Measurements from ENCODE around the gene C19orf44. TPM values are rescaled to one million over a fixed set of nuclear protein-coding genes. Genes with fewer than 3 reads are reported as not detected.

Gene C19orf44
- total RNA-seq, 1 experiment from 2014 or later: 4.7 TPM

- H3K4me3 ChIP-seq (ENCODE audit: insufficient read depth, low read depth, low read length): no peak overlapping the region
- DNase-seq: peak; percentile 44
- H3K36me3 ChIP-seq (replicated peaks; ENCODE audit: control insufficient read depth, insufficient read depth, low read length): peaks cover 35% of the 10 kb centered on the region
- H3K27me3 ChIP-seq (ENCODE audit: control insufficient read depth, insufficient read depth, low read length): no peaks in the 10 kb centered on the region
These were observed 21.9 kb downstream of the C19orf44 start for GRCh38 chr19:16518061-16518460.

DNA sequence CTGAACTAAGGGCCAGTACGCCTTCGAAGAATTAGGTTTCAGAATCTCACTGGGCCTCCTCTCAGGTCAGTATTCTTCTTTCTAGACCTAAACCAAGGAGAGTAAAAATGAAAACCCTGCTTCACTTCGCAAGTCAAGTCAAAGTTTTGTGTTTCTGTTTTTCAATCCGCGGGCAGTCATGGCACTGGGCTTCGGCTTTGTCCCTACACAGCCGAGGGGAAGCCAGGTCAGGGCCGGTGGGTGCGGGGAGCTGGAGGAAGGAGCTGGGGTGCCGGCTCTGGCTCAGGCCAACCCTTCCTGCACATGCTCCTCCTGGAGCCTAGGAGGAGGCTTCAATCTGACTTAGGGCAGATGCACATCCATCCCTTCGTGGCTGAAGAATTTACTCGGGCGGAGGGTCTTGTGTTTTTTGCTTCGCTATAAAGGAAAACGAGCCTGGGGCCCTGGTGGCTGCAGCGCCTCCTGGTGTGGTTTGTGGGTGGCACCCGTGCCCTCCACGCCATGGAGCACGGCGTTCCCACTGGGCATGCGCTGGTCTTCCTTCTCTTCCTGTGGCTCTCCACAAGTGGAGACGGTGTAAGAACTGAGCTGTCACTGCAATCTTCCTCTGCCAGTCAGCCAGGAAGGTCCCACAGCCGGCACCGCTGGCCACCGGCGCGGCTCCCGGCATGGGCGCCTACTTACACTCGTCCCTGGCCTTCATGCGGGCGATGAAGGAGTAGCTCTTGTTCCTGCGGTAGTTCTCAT is 22.5 kb downstream of the C19orf44 start:
- DNase-seq: peak; percentile 85
- Histone ChIP-seq H3K27me3 (ENCODE audit: control insufficient read depth, insufficient read depth, low read length) (no peaks in the 10 kb centered on the region), H3K36me3 (replicated peaks; ENCODE audit: control insufficient read depth, insufficient read depth, low read length) (peaks cover 38% of the 10 kb centered on the region), H3K4me3 (ENCODE audit: insufficient read depth, low read depth, low read length) (no peak overlapping the region)

GRCh38 chr19:16519230-16519687 is 23.1 kb downstream of the C19orf44 start:
- H3K4me3 ChIP-seq (ENCODE audit: insufficient read depth, low read depth, low read length): no peak overlapping the region
- peaks cover 41% of the 10 kb centered on the region for H3K36me3 ChIP-seq (replicated peaks; ENCODE audit: control insufficient read depth, insufficient read depth, low read length)
- DNase-seq: peak; percentile 64
- no peaks in the 10 kb centered on the region for H3K27me3 ChIP-seq (ENCODE audit: control insufficient read depth, insufficient read depth, low read length)

DNA sequence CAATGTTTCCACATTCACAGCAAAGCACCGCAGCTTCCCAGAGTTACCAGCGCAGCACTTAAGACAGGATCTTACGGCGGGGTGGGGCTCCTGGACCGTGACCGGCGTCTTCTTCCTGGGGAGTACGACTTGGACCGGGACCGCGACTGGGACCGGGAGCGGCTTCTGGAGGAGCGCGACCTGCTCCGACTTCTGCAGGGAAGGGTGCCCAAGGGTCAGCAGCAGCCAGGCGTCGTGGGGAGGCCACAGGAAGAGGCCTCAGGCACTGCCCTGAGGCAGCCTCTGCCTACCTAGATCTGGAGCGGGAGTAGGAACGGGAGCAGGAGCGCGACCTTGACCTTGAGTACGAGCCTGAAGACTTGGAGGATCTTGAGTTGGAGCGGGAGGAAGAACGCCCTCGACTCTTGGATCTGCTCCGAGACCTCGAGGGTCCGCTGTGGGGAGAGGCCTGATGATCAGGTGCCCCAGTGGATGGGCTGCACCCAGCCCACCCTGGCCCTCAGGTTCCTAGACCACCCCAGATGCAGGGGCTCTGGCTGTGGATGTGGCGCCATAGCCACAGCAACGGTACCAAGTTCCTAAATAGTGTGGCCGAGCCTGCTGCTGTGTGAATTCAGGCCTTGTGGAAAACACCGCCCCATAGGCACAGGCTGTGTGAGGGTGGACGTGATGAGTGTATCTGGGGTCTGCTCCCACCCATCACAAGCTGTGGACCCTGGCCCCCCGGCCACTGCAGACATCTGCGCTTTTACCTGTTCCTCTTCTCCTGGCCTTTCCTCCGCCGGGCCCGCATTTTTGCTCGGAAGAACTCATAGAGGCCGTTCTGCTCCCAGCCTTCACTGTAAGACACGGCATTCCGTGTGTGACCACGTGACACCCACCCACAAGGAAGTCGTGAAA is 24.1 kb downstream of the C19orf44 start:
- no peaks in the 10 kb centered on the region for H3K27me3 ChIP-seq (ENCODE audit: control insufficient read depth, insufficient read depth, low read length)
- H3K36me3 ChIP-seq (replicated peaks; ENCODE audit: control insufficient read depth, insufficient read depth, low read length): peaks cover 41% of the 10 kb centered on the region
- no peak overlapping the region for H3K4me3 ChIP-seq (ENCODE audit: insufficient read depth, low read depth, low read length)
- peak; percentile 38 for DNase-seq

DNA sequence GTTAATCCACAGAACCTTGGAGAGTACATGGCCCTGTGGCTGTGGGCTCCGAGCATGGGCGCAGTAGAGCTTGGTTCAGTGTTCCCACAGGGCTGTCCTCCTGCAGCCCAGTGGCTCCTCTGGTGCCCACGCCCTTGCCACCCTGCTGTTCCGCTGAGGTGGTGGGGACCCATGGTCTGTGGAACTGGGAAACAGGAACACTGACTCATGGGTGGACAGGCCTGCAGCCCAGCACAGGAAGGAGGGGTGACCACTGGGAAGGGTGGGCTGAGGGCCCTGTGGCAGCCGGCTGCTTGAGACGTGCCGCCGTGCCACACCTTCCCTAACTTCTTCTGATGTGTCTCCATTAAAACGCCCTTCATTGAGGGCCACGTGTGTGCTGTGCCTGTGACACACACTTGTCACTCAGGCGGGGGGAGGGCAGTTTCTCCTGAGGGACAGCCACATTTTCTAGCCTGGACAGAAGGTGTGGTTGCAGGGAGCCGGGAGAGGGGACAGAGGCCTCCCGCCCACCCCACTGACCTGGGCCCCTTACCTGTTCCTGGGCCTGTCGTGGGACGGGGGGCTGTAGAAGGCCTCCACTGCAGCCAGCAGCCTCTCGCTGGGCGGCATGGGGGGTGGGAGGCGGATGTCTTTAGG is 24.9 kb downstream of the C19orf44 start:
- Histone ChIP-seq H3K36me3 (replicated peaks; ENCODE audit: control insufficient read depth, insufficient read depth, low read length) (peaks cover 44% of the 10 kb centered on the region), H3K27me3 (ENCODE audit: control insufficient read depth, insufficient read depth, low read length) (no peaks in the 10 kb centered on the region), H3K4me3 (ENCODE audit: insufficient read depth, low read depth, low read length) (no peak overlapping the region)
- peak; percentile 52 for DNase-seq

GRCh38 chr19:16521715-16522289 is 25.6 kb downstream of the C19orf44 start:
- Histone ChIP-seq H3K36me3 (replicated peaks; ENCODE audit: control insufficient read depth, insufficient read depth, low read length) (peaks cover 47% of the 10 kb centered on the region), H3K27me3 (ENCODE audit: control insufficient read depth, insufficient read depth, low read length) (no peaks in the 10 kb centered on the region), H3K4me3 (ENCODE audit: insufficient read depth, low read depth, low read length) (no peak overlapping the region)
- DNase-seq: peak; percentile 43

DNA sequence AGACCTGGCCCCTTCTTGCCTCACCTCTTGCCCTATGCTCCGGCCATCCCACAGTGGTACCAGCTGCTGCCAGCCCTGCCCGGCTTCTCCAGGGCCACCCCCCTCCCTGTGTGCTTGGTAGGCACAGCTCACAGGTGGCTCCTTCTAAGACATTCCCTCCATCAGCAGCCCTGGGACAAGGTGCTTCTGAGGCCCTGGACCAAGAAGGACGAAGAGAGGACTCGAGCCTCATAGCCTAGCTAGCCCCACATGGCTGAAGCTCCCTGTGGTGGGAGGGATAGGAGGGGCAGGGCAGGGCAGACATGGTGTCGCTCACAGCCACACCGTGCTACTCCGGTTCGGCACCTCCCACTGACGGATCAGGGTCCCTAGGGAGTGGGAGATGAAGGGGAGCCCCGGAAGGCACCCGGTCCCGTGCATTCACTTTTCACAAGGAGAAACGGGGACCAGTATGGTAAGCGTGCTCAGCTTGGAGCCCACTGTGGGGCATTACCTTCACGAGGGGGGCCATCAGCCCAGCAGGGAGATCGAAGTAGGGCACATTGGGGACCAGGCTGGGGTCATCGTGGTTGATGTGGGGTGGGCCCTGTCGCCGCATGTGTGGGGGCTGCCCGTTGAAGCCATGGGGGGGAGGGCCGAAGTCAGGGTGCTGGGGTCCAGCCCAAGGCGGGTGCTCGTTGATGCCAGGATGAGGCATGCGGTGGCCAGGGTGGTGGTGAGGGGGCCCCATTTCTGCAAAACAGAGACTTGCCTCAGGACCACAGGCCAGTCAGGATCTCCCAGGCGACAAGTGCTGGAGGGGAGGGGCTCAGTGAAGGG is 26.6 kb downstream of the C19orf44 start:
- Histone ChIP-seq H3K4me3 (ENCODE audit: insufficient read depth, low read depth, low read length) (no peak overlapping the region), H3K27me3 (ENCODE audit: control insufficient read depth, insufficient read depth, low read length) (no peaks in the 10 kb centered on the region), H3K36me3 (replicated peaks; ENCODE audit: control insufficient read depth, insufficient read depth, low read length) (peaks cover 51% of the 10 kb centered on the region)
- DNase-seq: peak; percentile 46

DNA sequence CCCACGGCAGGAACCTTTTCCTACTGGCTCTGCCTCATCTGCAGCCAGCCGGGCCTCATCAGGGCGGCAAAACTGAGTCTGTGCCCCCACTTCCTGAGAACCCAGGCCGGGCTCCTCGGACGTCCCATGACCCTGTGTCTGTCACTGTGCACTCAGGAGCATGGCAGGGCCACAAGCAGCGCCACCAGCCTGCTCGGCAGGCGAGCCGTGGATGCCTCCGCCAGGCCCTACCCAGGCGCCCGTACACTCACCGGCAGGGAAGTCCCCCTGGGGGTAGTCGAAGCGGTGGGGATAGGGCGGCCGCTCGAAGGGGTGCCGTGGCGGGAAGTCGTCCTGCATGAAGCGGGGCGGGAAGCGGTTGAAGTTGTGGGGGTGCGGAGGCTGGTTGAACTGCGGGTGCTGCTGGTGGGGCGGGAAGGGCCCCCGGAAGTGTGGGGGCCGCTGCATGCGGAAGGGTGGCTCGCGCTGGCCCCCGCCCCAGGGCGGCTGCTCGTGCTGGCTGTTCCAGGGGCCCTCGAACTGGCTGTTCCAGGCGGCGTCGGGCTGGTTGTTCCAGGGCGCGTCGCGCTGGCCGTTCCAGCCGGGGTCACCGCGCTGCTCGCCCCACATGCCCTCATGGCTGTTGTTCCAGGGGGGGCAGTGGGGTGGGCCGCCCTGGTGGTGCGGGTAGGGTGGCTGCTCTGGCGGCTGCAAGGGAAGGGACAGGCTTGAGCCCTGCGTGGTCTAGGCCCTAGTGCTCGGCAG is 29.0 kb downstream of the C19orf44 start:
- no peaks in the 10 kb centered on the region for H3K27me3 ChIP-seq (ENCODE audit: control insufficient read depth, insufficient read depth, low read length)
- H3K4me3 ChIP-seq (ENCODE audit: insufficient read depth, low read depth, low read length): no peak overlapping the region
- H3K36me3 ChIP-seq (replicated peaks; ENCODE audit: control insufficient read depth, insufficient read depth, low read length): peaks cover 57% of the 10 kb centered on the region
- DNase-seq: no peak

DNA sequence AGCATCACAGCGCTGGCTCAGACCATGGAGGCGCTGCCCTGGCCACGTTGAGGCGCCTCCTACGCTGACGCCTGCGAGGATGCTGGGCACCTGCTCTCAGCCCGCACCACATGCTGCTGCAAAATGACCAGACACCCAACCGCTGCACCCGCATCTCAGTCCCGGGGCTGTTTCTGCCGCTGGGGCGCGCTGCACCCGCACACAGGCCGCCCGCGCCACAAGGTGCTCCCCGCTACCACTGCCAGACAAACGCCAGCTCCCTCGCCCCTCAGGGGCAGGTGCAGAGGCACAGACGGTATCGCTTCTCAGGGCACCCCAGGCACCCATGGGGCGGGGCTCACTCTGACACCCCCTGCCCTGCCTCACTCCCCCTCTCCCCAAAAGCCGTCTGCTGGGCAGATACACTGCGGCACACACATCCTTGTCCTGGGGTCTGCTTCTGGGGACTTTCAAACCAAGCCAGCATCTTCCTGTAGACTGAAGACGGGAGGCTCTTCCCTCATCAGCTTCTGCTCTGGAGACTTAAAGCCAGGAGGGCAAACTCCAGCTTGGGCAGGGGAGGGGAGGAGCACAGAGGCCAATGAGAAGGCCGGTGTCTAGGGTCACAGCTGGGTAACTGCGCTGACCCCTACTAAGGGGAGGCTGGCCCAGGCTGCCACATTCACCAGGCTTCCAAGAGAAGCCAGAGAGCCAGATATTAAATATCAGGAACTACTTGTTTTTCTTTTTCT is 29.7 kb downstream of the C19orf44 start:
- DNase-seq: no peak
- Histone ChIP-seq H3K27me3 (ENCODE audit: control insufficient read depth, insufficient read depth, low read length) (no peaks in the 10 kb centered on the region), H3K36me3 (replicated peaks; ENCODE audit: control insufficient read depth, insufficient read depth, low read length) (peaks cover 58% of the 10 kb centered on the region), H3K4me3 (ENCODE audit: insufficient read depth, low read depth, low read length) (no peak overlapping the region)

DNA sequence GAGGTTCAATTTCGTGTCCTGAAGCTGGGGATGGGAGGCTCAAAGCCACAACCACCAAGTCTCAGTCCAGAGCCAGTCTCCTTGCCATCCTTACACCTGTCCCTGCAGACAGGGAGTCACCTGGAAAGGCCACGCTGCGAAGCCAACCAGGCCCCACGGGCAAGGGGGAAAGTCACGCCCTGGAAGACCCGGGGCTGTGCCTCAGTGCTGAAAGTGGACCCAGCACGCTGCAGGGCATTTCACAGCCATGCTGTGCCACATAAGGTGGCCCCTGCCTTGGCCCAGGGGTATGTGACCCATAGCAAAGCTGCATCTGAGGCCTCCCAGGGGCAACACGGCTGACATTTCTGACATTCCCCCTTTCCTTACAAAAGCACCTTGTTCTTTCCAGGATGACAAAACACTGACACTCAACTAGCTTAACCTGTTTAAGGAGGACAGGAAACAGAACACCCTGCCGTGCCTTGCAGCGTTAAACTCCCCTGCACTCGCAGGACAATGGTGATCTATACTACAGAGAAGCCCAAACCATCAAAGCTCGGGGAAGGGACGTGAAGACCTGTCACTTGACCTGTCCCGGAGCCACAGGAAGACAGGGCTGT is 31.2 kb downstream of the C19orf44 start:
- Histone ChIP-seq H3K4me3 (ENCODE audit: insufficient read depth, low read depth, low read length) (no peak overlapping the region), H3K36me3 (replicated peaks; ENCODE audit: control insufficient read depth, insufficient read depth, low read length) (peaks cover 60% of the 10 kb centered on the region), H3K27me3 (ENCODE audit: control insufficient read depth, insufficient read depth, low read length) (no peaks in the 10 kb centered on the region)
- no peak for DNase-seq

GRCh38 chr19:16527971-16528521 is 31.9 kb downstream of the C19orf44 start:
- no peak overlapping the region for H3K4me3 ChIP-seq (ENCODE audit: insufficient read depth, low read depth, low read length)
- no peaks in the 10 kb centered on the region for H3K27me3 ChIP-seq (ENCODE audit: control insufficient read depth, insufficient read depth, low read length)
- peaks cover 62% of the 10 kb centered on the region for H3K36me3 ChIP-seq (replicated peaks; ENCODE audit: control insufficient read depth, insufficient read depth, low read length)
- DNase-seq: peak; percentile 84

- peaks cover 62% of the 10 kb centered on the region for H3K36me3 ChIP-seq (replicated peaks; ENCODE audit: control insufficient read depth, insufficient read depth, low read length)
These were observed 33.4 kb downstream of the C19orf44 start for GRCh38 chr19:16529466-16530144.

More at GRCh38 chr19:16529466-16530144, 33.4 kb downstream of the C19orf44 start:
- Histone ChIP-seq H3K27me3 (ENCODE audit: control insufficient read depth, insufficient read depth, low read length) (no peaks in the 10 kb centered on the region), H3K4me3 (ENCODE audit: insufficient read depth, low read depth, low read length) (no peak overlapping the region)
- no peak for DNase-seq
